Right lobe of liver (tissue), 6 donors: Measurements from ENCODE around the gene SPACA5. TPM values are rescaled to one million over a fixed set of nuclear protein-coding genes. Genes with fewer than 3 reads are reported as not detected.
A peak's percentile ranks its signal among the peaks of the same experiment; 100 is the strongest.

Experiments
- ATAC-seq, 4 donors: fragments of 200-7000 bp; cut with Tn5 transposase; one replicate each; pipeline ENCODE4 v1.9.1; 2020; ENCODE audit warnings: mild to moderate bottlenecking in 4 of 4, moderate library complexity in 4 of 4
- DNase-seq, 3 donors: peaks; one replicate each; pipeline ENCODE4 v3.0.0-alpha.2; 2020
- H3K27ac ChIP-seq, 3 donors: fragments of 200-600 bp; one replicate each; pipeline ENCODE4 v1.8.0; 2022
- H3K27me3 ChIP-seq, 2 donors: fragments of 200-600 bp; one replicate each; pipeline ENCODE4 v1.8.0; 2022
- H3K36me3 ChIP-seq, 4 donors: fragments of 200-600 bp; sonication (generic) in 1 of 4; one replicate each; pipeline versions ENCODE4 v1.5.1 to v1.8.0; 2017 to 2022; ENCODE audit warnings: control low read depth in 1 of 4
- H3K4me1 ChIP-seq, 4 donors: fragments of 200-600 bp; sonication (generic) in 1 of 4; one replicate each; pipeline versions ENCODE4 v1.5.1 to v1.8.0; 2017 to 2022; ENCODE audit warnings: control low read depth in 1 of 4
- H3K4me3 ChIP-seq, 3 donors: fragments of 200-600 bp; one replicate each; pipeline ENCODE4 v1.8.0; 2022
- H3K9me3 ChIP-seq, 4 donors: fragments of 200-600 bp; sonication (generic) in 1 of 4; one replicate each; pipeline versions ENCODE4 v1.5.1 to v1.8.0; 2017 to 2022; ENCODE audit warnings: control low read depth in 1 of 4
- POLR2A ChIP-seq: fragments of 450-650 bp; IDR thresholded peaks from one replicate; pipeline ENCODE4 v1.6.1; 2017; ENCODE audit warnings: antibody characterized with exemption, mild to moderate bottlenecking
- WGBS: methylation state at CpG from one replicate; pipeline ENCODE4 v1.1.6; 2018; ENCODE audit warnings: low coverage, low lambda C conversion rate; ENCODE audit not compliant: insufficient coverage; ENCODE audit errors: missing lambda C conversion rate; 5-methylcytosine and 5-hydroxymethylcytosine counted together
- intact Hi-C, 2 donors: fragments of 100-400 bp; cut with DNase I; formaldehyde crosslinking; loops; one replicate each; pipeline versions ENCODE4 v1.11.2 to v1.14.1; 2022
- total RNA-seq, 6 experiments: library from RNA; depleted of rRNA in 2 of 6; stranded (reverse); fragments of >200 nt in 2 of 6; fragmentation: NEBNext Ultra II Directional in 3 of 6; extraction: Animal tissue kit (Norgen Biotek cat#: 25700) in 3 of 6; gene quantifications; one replicate each; pipeline versions ENCODE4 v1.1.0 to v1.2.4, GENCODE V29; 2016 to 2023
- TF ChIP-seq, protein P1 (sequence below), 4 donors: fragments of 200-600 bp in 3 of 4; fragments of 450-650 bp in 1 of 4; IDR thresholded peaks; one replicate each; pipeline versions ENCODE4 v1.5.1 to v1.8.0; 2016 to 2022; ENCODE audit warnings: antibody characterized with exemption in 4 of 4, mild to moderate bottlenecking in 2 of 4
- donor health status: DM: no; HTN: yes; CAD: no.
- donor health status: DM: no; HTN: no; CAD: no.
- donor health status: DM: no; HTN: no; CAD: no.
- donor health status: DM: no; HTN: yes; CAD: no.
- donor health status: DM: no; HTN: yes; CAD: no.

Gene SPACA5
- total RNA-seq, 6 experiments from 2014 or later = not detected

DNA sequence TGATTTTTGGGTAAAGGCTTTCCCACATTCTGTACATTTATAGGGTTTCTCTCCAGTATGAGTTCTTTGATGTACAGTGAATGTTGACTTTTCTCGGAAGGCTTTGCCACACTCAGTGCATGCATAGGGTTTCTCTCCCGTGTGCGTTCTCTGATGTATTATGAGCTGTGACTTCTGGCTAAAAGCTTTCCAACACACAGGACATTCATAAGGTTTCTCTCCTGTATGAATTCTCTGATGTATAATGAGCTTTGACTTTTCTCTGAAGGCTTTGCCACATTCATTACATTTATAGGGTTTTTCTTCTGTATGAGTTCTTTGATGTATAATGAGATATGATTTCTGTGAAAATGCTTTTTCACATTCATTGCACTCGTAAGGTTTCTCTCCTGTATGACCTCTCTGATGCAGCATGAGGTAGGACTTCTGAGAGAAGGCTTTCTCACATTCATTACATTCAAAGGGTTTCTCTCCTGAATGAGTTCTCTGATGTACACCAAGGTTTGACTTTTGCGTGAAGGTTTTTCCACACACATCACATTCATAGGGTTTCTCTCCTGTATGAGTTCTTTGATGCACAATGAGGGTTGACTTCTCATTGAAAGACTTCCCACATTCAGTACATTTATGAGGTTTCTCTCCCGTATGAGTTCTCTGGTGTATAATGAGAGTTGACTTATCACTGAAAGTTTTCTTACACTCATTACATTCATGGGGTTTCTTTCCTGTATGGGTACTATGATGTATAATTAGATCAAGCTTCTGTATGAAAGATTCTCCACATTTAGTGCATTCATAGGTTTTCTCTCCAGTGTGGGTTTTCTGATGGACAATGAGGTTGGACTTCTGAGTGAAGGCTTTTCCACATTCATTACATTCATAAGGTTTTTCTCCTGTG is 30.3 kb upstream of the SPACA5 start:
- H3K4me3 ChIP-seq = no peak overlapping the region
- H3K27me3 ChIP-seq = no peaks in the 10 kb centered on the region
- no peaks in the 10 kb centered on the region for H3K4me1 ChIP-seq
- WGBS = 72% methylated on average over 6 of the region's 6 CpGs
- intact Hi-C loops = no loop called here
- ATAC-seq (no peak), DNase-seq (no peak)
- H3K9me3 ChIP-seq = peaks cover 0 to 46% (median 19%) of the 10 kb centered on the region in 4 donors
- H3K27ac ChIP-seq = no peak overlapping the region
- peaks cover 0 to 8% (median 2%) of the 10 kb centered on the region in 4 donors for H3K36me3 ChIP-seq
- TF ChIP-seq POLR2A = no peak
- TF ChIP-seq, protein P1, sequence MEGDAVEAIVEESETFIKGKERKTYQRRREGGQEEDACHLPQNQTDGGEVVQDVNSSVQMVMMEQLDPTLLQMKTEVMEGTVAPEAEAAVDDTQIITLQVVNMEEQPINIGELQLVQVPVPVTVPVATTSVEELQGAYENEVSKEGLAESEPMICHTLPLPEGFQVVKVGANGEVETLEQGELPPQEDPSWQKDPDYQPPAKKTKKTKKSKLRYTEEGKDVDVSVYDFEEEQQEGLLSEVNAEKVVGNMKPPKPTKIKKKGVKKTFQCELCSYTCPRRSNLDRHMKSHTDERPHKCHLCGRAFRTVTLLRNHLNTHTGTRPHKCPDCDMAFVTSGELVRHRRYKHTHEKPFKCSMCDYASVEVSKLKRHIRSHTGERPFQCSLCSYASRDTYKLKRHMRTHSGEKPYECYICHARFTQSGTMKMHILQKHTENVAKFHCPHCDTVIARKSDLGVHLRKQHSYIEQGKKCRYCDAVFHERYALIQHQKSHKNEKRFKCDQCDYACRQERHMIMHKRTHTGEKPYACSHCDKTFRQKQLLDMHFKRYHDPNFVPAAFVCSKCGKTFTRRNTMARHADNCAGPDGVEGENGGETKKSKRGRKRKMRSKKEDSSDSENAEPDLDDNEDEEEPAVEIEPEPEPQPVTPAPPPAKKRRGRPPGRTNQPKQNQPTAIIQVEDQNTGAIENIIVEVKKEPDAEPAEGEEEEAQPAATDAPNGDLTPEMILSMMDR (IDR thresholded peaks at IDR 0.05) = no peak

DNA sequence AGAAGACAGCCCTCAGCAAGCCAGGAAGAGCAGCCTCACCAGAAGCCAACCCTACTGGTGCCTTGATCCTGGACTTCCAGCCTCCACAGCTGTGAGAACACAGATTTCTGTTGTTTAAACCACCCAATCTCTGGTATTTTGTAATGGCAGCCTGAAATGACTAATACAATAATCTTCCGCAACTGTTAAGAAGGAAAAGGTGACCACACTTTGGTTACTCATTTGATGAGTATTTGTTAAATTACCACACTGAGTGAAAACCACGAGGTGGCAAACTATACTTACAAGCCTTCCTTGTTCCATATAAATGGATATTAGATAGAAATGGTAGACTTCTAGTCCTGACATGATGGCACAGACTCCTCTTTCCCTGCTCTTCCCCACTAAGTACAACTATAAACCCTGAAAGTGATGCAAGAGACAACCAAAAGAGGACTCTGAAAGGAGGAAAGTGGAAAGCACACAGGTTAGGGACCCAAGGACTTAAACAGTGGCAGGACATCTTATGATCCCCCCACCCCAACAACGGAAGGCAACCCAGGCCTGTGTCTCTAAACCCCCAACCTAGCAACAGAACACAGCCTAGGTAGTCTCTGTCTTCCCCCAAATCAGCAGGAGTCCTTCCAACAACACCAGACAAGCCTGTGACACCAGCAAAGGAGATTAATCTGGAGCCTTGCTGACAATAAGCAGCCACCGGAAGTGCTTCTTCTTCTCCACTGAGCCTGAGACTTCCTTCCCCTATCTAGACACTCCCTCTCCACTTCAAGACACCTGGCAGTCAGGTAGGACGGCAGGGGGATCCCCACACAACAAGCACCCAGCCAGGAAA is 15.3 kb upstream of the SPACA5 start:
- intact Hi-C loops = no loop called here
- no peak overlapping the region for H3K27ac ChIP-seq
- no peak for ATAC-seq

DNA sequence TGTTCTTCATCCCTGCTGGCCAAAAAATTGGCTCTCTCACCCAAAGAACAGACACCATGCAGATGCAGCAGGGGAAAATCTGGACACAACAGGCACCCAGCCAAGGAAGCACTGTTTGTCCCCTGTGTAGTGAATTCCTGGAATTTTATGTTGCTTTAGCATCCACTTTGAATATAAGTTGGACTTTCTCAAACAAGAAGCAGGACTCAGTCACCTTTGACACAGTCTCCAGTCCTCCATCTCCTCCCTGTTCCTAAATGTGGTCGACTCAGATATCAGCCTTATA is 14.8 kb upstream of the SPACA5 start:
- 60% methylated on average over 1 of the region's 1 CpG for WGBS
- intact Hi-C loops = no loop called here
- no peak overlapping the region for H3K4me3 ChIP-seq

More for the DNA sequence above, 15.3 kb upstream of the SPACA5 start:
- Histone ChIP-seq H3K27me3 (no peaks in the 10 kb centered on the region), H3K9me3 (peaks cover 0 to 4% (median 0%) of the 10 kb centered on the region in 4 donors), H3K4me3 (no peak overlapping the region), H3K4me1 (no peaks in the 10 kb centered on the region), H3K36me3 (peaks cover 0 to 8% (median 2%) of the 10 kb centered on the region in 4 donors)
- DNase-seq = no peak
- TF ChIP-seq, protein P1 (IDR thresholded peaks at IDR 0.05) = no peak
- TF ChIP-seq POLR2A = no peak
- WGBS = 55% methylated on average over 4 of the region's 5 CpGs

DNA sequence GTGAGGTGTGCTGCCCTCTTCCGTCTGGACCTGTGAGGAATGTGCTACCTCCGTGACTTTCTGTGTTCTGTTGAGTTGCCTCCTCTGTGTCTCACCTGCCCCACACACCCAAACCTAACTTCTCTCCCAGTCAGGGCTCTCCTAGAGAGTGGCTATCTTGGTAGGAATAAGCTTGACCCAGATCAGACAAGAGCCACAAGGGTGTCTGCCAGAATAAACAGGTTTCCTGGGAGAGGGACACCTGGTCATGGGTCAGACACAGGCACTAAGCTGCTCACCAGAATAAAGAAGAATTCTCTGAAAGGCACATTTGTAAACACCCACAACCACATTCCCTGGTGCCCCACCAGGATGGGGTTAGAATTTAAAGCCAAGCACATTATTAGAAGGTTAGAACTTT is 14.1 kb upstream of the SPACA5 start:
- intact Hi-C loops = no loop called here
- peaks cover 0 to 4% (median 0%) of the 10 kb centered on the region in 4 donors for H3K9me3 ChIP-seq
- WGBS = 83% methylated on average over 1 of the region's 2 CpGs
- no peak overlapping the region for H3K4me3 ChIP-seq
- ATAC-seq (peak in 1 of 4 donors; percentile 46), DNase-seq (no peak)
- no peaks in the 10 kb centered on the region for H3K4me1 ChIP-seq
- TF ChIP-seq POLR2A = no peak
- TF ChIP-seq, protein P1 (IDR thresholded peaks at IDR 0.05) = no peak
- peaks cover 0 to 3% (median under 1%) of the 10 kb centered on the region in 4 donors for H3K36me3 ChIP-seq
- no peak overlapping the region for H3K27ac ChIP-seq
- H3K27me3 ChIP-seq = no peaks in the 10 kb centered on the region

More for the DNA sequence above, 14.8 kb upstream of the SPACA5 start:
- no peak overlapping the region for H3K27ac ChIP-seq
- no peaks in the 10 kb centered on the region for H3K27me3 ChIP-seq
- peaks cover 0 to 4% (median 0%) of the 10 kb centered on the region in 4 donors for H3K9me3 ChIP-seq
- H3K36me3 ChIP-seq = peaks cover 0 to 7% (median 2%) of the 10 kb centered on the region in 4 donors
- ATAC-seq (no peak), DNase-seq (no peak)
- TF ChIP-seq, protein P1 (IDR thresholded peaks at IDR 0.05) = no peak
- no peak for TF ChIP-seq POLR2A
- H3K4me1 ChIP-seq = no peaks in the 10 kb centered on the region
